Transverse colon (tissue), 4 donors: Measurements from ENCODE around the gene TRPM3. TPM values are rescaled to one million over a fixed set of nuclear protein-coding genes. Genes with fewer than 3 reads are reported as not detected.

Experiments
- DNase-seq: peaks from one replicate; pipeline ENCODE4 v3.0.0-alpha.2; 2019
- H3K27ac ChIP-seq, 4 donors: fragments of 200-600 bp; sonication (generic); 2 replicates each; pipeline ENCODE4 v1.5.1; 2016 to 2018; ENCODE audit warnings: inconsistent platforms in 4 of 4
- H3K27me3 ChIP-seq: fragments of 200-600 bp; sonication (generic); 2 replicates; pipeline ENCODE4 v1.5.1; 2017; ENCODE audit warnings: inconsistent platforms
- H3K36me3 ChIP-seq, 4 donors: fragments of 200-600 bp; sonication (generic); 2 replicates each; pipeline ENCODE4 v1.5.1; 2017 to 2019; ENCODE audit warnings: inconsistent platforms in 4 of 4
- H3K4me1 ChIP-seq, 4 donors: fragments of 200-600 bp; sonication (generic); 2 replicates each; pipeline ENCODE4 v1.5.1; 2017 to 2020; ENCODE audit warnings: inconsistent platforms in 4 of 4
- H3K4me3 ChIP-seq, 4 donors: fragments of 200-600 bp; sonication (generic); 1 replicate in 1 of 4; 2 replicates in 3 of 4; pipeline versions ENCODE4 v1.5.1 to v1.6.1; 2017 to 2019; ENCODE audit warnings: inconsistent platforms in 4 of 4
- H3K9me3 ChIP-seq, 2 donors: fragments of 200-600 bp; sonication (generic); 2 replicates each; pipeline ENCODE4 v1.5.1; 2017 to 2019; ENCODE audit warnings: inconsistent platforms in 2 of 2
- EP300 ChIP-seq: sonication (generic); formaldehyde crosslinking; IDR thresholded peaks from one replicate; pipeline ENCODE4 v1.6.1; 2017; ENCODE audit warnings: antibody characterized with exemption, low read depth
- POLR2A ChIP-seq: fragments of 450-650 bp; IDR thresholded peaks from one replicate; pipeline ENCODE4 v1.6.1; 2016; ENCODE audit warnings: antibody characterized with exemption, mild to moderate bottlenecking, moderate library complexity
- POLR2AphosphoS5 ChIP-seq, 3 donors: sonication (generic); formaldehyde crosslinking; IDR thresholded peaks; one replicate each; pipeline ENCODE4 v1.6.1; 2016; ENCODE audit warnings: antibody characterized with exemption in 3 of 3
- WGBS, 2 donors: methylation state at CpG; one replicate each; pipeline ENCODE4 v1.1.5; 2018; ENCODE audit warnings: low coverage in 1 of 2; 5-methylcytosine and 5-hydroxymethylcytosine counted together
- in situ Hi-C, 4 donors: fragments of 200-750 bp; cut with MboI; loops; one replicate each; pipeline versions ENCODE4 v1.15.0 to v1.15.1; 2017; ENCODE audit warnings: low sequenced_read_pairs in 3 of 4, low pct_ligation_motif_present in 1 of 4, low pct_unique_long_range_greater_than_20kb in 1 of 4
- intact Hi-C: fragments of 100-400 bp; cut with DNase I; formaldehyde crosslinking; loops from one replicate; pipeline ENCODE4 v1.15.1; 2023; ENCODE audit warnings: low total_unique reads
- total RNA-seq, 4 donors: library from RNA; depleted of rRNA; stranded (reverse); fragments of >200 nt; gene quantifications; one replicate each; pipeline ENCODE4 v1.1.0, GENCODE V29; 2016
- TF ChIP-seq, protein P1 (sequence below), 5 experiments: fragments of 200-600 bp in 3 of 5; fragments of 450-650 bp in 2 of 5; sonication (generic) in 3 of 5; IDR thresholded peaks; 1 replicate in 2 of 5; 2 replicates in 3 of 5; pipeline ENCODE4 v1.5.1; 2016 to 2017; ENCODE audit warnings: antibody characterized with exemption in 5 of 5, inconsistent platforms in 3 of 5, mild to moderate bottlenecking in 2 of 5, moderate library complexity in 1 of 5

The TRPM3 gene
- total RNA-seq, 4 donors from 2014 or later = 0.16 to 1.2 (median 0.32) TPM

DNA sequence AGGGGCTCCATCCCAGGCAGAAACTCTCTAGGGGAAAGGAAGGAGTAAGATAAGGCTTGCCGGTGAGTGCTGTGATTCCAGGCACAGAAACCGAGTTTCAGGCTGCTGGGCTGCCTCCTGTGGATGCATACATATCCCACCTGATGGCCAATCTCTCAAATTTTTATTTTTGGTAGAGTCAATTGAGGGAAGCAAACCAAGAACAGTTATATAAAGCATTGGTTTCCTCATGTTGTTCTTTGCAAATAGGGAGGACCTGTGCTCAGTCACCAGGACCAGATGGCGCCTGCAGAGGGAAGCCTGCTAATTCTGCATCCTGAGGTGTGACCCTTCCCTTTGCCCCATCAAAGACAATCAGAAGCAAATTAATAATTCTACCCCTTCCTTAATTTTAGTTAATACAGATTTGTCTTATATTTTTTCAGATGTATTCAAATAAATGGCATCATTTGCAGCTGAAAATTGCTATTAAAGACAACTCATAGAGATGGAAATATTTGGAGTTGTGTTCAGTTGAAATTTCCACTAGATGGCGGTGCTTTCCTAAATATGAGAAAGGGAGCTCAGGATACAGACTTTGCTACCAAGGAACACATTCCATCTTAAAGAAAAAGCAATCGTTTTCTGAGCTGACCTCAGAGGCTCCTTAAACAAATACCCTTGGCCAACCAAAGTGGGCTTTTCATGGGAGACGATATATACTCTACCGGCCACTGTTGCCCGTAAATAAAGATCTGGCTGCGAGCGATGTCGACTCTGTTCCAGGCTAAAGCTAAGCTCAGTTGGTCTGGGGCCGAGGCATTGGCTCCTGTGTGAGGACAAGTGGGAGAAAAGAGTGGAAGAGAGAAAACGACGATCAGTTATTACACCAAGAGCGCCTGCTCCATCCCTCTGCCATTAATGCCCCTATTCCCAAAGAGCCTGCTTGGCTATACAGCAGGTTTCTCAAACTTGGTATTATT, 481.3 kb downstream of the TRPM3 start:
- intact Hi-C loops = loop anchor here (10.0 kb wide), 1 partner anchor 615 kb away; no protein-coding TSS in a partner anchor

DNA sequence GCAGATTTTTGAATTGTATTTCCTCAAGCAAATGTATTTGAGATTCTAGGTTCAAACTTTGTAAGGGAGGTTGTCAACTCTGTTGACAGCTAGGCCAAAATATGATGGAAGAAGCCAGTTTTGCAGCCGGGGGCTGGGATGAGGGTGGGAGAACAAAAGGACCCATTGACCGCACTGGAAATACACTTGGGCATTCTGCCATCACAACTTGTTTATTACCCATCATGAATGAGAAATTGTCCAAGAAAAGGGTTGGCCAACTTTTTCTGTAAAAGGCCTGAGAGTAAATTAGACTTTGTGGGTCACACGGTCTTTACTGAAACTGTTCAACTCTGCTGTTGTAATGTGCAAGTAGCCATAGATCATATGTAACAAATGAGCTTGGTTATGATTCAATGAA, 485.6 kb downstream of the TRPM3 start:
- WGBS, 2 donors = 44 to 56% methylated on average over 3 of the region's 3 CpGs
- DNase-seq = no peak
- H3K9me3 ChIP-seq = no peaks in the 10 kb centered on the region
- H3K4me1 ChIP-seq = peaks cover 0 to 3% (median 0%) of the 10 kb centered on the region in 4 donors
- in situ Hi-C loops (loop anchor here in 3 of 4 donors (25.0 kb wide), 4 partner anchors 352 to 1152 kb away; no protein-coding TSS in a partner anchor), intact Hi-C loops (no loop called here)
- no peaks in the 10 kb centered on the region for H3K27me3 ChIP-seq
- TF ChIP-seq POLR2A (no peak), POLR2AphosphoS5 (IDR thresholded peaks at IDR 0.05) (no peak), EP300 (no peak)
- TF ChIP-seq, protein P1, sequence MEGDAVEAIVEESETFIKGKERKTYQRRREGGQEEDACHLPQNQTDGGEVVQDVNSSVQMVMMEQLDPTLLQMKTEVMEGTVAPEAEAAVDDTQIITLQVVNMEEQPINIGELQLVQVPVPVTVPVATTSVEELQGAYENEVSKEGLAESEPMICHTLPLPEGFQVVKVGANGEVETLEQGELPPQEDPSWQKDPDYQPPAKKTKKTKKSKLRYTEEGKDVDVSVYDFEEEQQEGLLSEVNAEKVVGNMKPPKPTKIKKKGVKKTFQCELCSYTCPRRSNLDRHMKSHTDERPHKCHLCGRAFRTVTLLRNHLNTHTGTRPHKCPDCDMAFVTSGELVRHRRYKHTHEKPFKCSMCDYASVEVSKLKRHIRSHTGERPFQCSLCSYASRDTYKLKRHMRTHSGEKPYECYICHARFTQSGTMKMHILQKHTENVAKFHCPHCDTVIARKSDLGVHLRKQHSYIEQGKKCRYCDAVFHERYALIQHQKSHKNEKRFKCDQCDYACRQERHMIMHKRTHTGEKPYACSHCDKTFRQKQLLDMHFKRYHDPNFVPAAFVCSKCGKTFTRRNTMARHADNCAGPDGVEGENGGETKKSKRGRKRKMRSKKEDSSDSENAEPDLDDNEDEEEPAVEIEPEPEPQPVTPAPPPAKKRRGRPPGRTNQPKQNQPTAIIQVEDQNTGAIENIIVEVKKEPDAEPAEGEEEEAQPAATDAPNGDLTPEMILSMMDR (IDR thresholded peaks at IDR 0.05) = no peak
- H3K36me3 ChIP-seq = no peaks in the 10 kb centered on the region
- H3K4me3 ChIP-seq = no peak overlapping the region
- no peak overlapping the region for H3K27ac ChIP-seq

More for the DNA sequence above, 481.3 kb downstream of the TRPM3 start:
- H3K27ac ChIP-seq = no peak overlapping the region
- no peak for TF ChIP-seq EP300
- TF ChIP-seq, protein P1 (IDR thresholded peaks at IDR 0.05) = peak; percentile 38 to 56 (median 53)
- TF ChIP-seq POLR2A = no peak
- TF ChIP-seq POLR2AphosphoS5 (IDR thresholded peaks at IDR 0.05) = no peak
- no peak for DNase-seq
- 64 to 65% methylated on average over 7 to 15 of the region's 15 CpGs for WGBS, 2 donors
- no peaks in the 10 kb centered on the region for H3K27me3 ChIP-seq
- H3K4me1 ChIP-seq = peaks cover 0 to 3% (median 0%) of the 10 kb centered on the region in 4 donors
- H3K4me3 ChIP-seq = no peak overlapping the region
- no peaks in the 10 kb centered on the region for H3K36me3 ChIP-seq
- in situ Hi-C loops = loop anchor here in 3 of 4 donors (25.0 kb wide), 4 partner anchors 347 to 1147 kb away; no protein-coding TSS in a partner anchor
- H3K9me3 ChIP-seq = no peaks in the 10 kb centered on the region

- 92 to 95% methylated on average over 4 of the region's 4 CpGs for WGBS, 2 donors
- Histone ChIP-seq H3K36me3 (no peaks in the 10 kb centered on the region), H3K4me1 (peaks cover 0 to 3% (median 0%) of the 10 kb centered on the region in 4 donors), H3K27me3 (no peaks in the 10 kb centered on the region), H3K4me3 (no peak overlapping the region), H3K9me3 (no peaks in the 10 kb centered on the region), H3K27ac (no peak overlapping the region)
- in situ Hi-C loops (loop anchor here in 3 of 4 donors (25.0 kb wide), 4 partner anchors 353 to 1153 kb away; no protein-coding TSS in a partner anchor), intact Hi-C loops (no loop called here)
- TF ChIP-seq POLR2AphosphoS5 (IDR thresholded peaks at IDR 0.05) = no peak
- no peak for TF ChIP-seq EP300
- TF ChIP-seq, protein P1 (IDR thresholded peaks at IDR 0.05) = no peak
- TF ChIP-seq POLR2A = no peak
- no peak for DNase-seq
Measured at GRCh38 chr9:70634696-70635095, 486.7 kb downstream of the TRPM3 start.

DNA sequence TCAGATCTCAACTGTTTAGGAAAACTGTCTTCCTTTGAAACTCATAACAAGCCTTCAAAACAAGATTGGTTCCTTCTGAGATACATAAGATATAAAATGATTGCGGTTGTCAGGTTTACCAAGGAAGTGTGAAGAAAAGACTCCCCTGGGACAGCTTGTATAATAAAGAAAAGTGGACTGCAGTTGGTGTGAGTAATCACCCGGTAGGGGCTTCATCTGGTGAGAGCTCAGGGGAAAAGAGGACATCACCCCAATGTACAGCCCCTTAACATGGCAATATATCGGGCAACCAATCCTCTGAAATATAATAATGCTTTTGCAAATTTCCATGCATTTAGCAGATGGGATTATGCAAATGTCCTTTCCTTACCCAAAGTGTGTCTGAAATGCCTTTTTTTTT, 490.4 kb downstream of the TRPM3 start:
- intact Hi-C loops (no loop called here), in situ Hi-C loops (loop anchor here in 3 of 4 donors (25.0 kb wide), 4 partner anchors 356 to 1156 kb away; no protein-coding TSS in a partner anchor)
- H3K4me3 ChIP-seq = no peak overlapping the region
- TF ChIP-seq POLR2AphosphoS5 (IDR thresholded peaks at IDR 0.05) (no peak), EP300 (no peak), POLR2A (no peak)
- TF ChIP-seq, protein P1 (IDR thresholded peaks at IDR 0.05) = no peak
- H3K27ac ChIP-seq = no peak overlapping the region
- no peaks in the 10 kb centered on the region for H3K36me3 ChIP-seq
- H3K9me3 ChIP-seq = no peaks in the 10 kb centered on the region
- no peaks in the 10 kb centered on the region for H3K27me3 ChIP-seq
- H3K4me1 ChIP-seq = peaks cover 0 to 3% (median 0%) of the 10 kb centered on the region in 4 donors
- WGBS, 2 donors = 86% methylated on average over 3 of the region's 3 CpGs; no CpG with 5 or more reads in 1 of the 2 donors
- DNase-seq = no peak
